ENCODE measurements around the gene PTBP2.

The PTBP2 gene, protein sequence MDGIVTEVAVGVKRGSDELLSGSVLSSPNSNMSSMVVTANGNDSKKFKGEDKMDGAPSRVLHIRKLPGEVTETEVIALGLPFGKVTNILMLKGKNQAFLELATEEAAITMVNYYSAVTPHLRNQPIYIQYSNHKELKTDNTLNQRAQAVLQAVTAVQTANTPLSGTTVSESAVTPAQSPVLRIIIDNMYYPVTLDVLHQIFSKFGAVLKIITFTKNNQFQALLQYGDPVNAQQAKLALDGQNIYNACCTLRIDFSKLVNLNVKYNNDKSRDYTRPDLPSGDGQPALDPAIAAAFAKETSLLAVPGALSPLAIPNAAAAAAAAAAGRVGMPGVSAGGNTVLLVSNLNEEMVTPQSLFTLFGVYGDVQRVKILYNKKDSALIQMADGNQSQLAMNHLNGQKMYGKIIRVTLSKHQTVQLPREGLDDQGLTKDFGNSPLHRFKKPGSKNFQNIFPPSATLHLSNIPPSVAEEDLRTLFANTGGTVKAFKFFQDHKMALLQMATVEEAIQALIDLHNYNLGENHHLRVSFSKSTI

DNA sequence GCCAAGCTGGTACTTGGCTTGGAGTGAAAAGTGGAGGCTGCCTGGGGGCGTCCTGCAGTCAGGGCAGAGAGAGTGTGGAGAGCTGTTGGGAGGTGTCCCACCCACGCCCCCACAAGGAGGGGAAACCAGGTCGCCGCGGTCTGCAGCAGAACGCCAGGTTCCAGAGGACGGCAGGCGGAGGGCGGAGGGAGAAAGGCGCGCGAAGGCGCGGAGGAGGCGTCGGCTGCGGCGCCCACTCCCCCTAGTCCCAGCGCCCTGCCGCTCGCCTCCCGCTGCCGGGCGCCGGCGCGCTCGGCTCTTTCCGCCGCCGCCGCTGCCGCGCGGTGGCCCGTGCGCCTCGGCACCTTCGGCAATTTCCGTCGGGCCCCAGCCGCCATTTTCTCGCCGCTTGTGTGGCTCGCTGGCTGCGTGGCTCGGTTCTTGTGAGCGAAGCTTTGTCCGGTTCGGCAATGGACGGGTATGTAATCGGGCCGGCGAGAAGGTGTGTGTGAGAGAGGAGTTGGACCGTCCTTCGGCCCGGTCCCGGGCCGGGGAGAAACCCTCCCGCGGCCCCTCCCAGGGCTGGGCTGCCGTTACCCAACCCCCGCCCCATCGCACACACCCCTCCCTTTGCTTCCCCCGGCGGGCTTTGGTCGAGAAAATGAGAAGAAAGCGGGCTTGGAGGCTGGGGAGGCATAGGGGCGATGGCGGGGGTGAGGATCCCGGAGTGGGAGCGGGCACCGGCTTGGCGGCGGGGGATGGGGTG lies at the start of gene PTBP2:
PTBP2 (plus strand) TSS at position 369 of the 745 bp plus-strand sequence; CDS start at position 450, 81 bp downstream.
- H3K4me1 Mint-ChIP-seq: peaks cover 32% of the 10 kb centered on the region
- DNase-seq (ENCODE audit: low spot score in 2 of 2) (peak; percentile 74 to 78), ATAC-seq (replicated peaks; ENCODE audit: extremely low read depth, poor library complexity, severe bottlenecking) (peak; percentile 89)
- no peaks in the 10 kb centered on the region for H3K27me3 Mint-ChIP-seq
- H3K27ac Mint-ChIP-seq (ENCODE audit: low read depth): peak within 1 kb of the TSS; percentile 90
- no peaks in the 10 kb centered on the region for H3K9me3 Mint-ChIP-seq
- peaks cover 12% of the 10 kb centered on the region for H3K36me3 Mint-ChIP-seq (ENCODE audit: insufficient read depth)
- H3K4me3 Mint-ChIP-seq: peak within 1 kb of the TSS; percentile 95

DNA sequence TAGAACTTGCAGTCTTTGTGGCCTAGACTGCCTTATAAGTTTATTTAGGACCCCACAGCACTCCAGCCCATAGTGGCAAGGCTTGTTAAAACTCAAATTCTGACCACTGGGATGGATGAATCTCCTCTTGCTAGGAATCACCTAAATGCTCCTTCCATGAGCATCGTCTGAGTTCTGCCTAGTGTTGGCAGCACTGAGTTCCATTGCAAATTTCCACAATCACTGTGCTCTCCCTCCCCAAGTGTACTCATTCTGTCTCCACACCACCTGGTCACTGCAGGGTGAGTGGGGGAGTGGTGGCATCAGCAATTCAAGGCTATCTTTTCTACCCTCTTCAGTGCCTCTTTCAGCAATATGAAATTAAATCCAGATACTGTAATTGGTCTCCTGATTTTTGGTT lies 46.7 kb upstream of the PTBP2 start:
- Mint-ChIP-seq H3K27ac (ENCODE audit: low read depth) (no peak overlapping the region), H3K27me3 (peaks cover 24% of the 10 kb centered on the region), H3K4me3 (no peak overlapping the region), H3K9me3 (peaks cover 19% of the 10 kb centered on the region), H3K36me3 (ENCODE audit: insufficient read depth) (no peaks in the 10 kb centered on the region), H3K4me1 (no peaks in the 10 kb centered on the region)
- DNase-seq (ENCODE audit: low spot score in 2 of 2) (no peak), ATAC-seq (replicated peaks; ENCODE audit: extremely low read depth, poor library complexity, severe bottlenecking) (no peak)

DNA sequence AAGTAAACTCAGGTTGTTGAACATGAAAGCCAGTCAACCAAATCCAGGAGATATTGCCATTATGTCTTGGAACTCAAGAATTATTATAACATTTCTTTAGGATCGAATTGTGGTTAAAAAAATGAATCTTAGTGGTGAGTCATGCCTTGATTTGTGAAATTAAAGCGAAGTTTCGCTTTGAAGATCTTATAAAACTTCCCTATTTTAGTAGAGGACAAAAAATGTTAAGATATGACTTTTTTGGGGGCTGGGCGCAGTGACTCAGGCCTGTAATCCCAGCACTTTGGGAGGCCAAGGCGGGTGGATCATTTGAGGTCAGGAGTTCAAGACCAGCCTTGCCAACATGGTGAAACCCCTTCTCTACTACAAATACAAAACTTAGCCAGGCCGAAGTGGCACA lies 39.5 kb upstream of the PTBP2 start:
- ATAC-seq (replicated peaks; ENCODE audit: extremely low read depth, poor library complexity, severe bottlenecking) (no peak), DNase-seq (ENCODE audit: low spot score in 2 of 2) (no peak)
- Mint-ChIP-seq H3K27me3 (peaks cover 24% of the 10 kb centered on the region), H3K4me1 (no peaks in the 10 kb centered on the region), H3K9me3 (no peaks in the 10 kb centered on the region), H3K36me3 (ENCODE audit: insufficient read depth) (no peaks in the 10 kb centered on the region), H3K4me3 (no peak overlapping the region), H3K27ac (ENCODE audit: low read depth) (no peak overlapping the region)

DNA sequence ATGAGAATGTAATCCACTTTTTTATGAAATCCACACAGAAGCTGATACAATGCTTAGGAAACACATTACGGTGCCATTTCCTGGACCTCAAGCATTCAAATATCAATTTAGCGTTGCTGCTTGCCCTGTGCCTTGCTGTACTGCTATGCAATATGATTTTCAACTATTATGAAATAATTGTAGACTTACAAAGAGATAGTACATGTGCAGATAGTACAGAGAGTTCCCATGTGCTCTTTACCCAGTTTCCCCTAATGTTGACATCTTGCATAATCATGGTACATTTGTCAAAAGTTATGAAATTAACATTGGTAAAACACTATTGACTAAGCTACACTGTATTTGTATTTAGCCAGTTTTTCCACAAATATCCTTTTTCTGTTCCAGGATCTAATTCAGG lies 37.7 kb upstream of the PTBP2 start:
- Mint-ChIP-seq H3K36me3 (ENCODE audit: insufficient read depth) (no peaks in the 10 kb centered on the region), H3K4me1 (no peaks in the 10 kb centered on the region), H3K27me3 (peaks cover 30% of the 10 kb centered on the region), H3K27ac (ENCODE audit: low read depth) (no peak overlapping the region), H3K4me3 (no peak overlapping the region), H3K9me3 (no peaks in the 10 kb centered on the region)
- DNase-seq (ENCODE audit: low spot score in 2 of 2): no peak
- no peak for ATAC-seq (replicated peaks; ENCODE audit: extremely low read depth, poor library complexity, severe bottlenecking)

DNA sequence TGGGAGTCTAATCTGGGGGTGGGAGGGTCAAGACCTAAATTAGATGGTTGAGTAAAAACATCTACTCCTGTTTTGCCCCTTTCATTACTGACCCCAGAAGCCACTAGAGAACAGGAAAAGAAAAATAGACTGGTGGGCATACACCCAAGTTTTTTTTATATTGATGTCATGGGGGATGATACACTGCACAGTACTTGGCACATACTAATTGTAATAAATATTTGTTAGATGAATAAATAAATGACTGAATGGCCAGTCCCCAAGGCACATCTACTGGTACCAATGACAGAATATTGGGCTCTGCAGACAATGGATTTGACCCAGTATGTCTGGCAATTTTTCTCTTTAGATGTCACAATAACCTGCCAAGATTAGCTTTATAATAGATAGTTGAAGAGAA lies 36.8 kb upstream of the PTBP2 start:
- ATAC-seq (replicated peaks; ENCODE audit: extremely low read depth, poor library complexity, severe bottlenecking) (no peak), DNase-seq (ENCODE audit: low spot score in 2 of 2) (no peak)
- H3K27me3 Mint-ChIP-seq: peaks cover 29% of the 10 kb centered on the region
- no peak overlapping the region for H3K27ac Mint-ChIP-seq (ENCODE audit: low read depth)
- no peaks in the 10 kb centered on the region for H3K36me3 Mint-ChIP-seq (ENCODE audit: insufficient read depth)
- no peaks in the 10 kb centered on the region for H3K9me3 Mint-ChIP-seq
- no peak overlapping the region for H3K4me3 Mint-ChIP-seq
- no peaks in the 10 kb centered on the region for H3K4me1 Mint-ChIP-seq

DNA sequence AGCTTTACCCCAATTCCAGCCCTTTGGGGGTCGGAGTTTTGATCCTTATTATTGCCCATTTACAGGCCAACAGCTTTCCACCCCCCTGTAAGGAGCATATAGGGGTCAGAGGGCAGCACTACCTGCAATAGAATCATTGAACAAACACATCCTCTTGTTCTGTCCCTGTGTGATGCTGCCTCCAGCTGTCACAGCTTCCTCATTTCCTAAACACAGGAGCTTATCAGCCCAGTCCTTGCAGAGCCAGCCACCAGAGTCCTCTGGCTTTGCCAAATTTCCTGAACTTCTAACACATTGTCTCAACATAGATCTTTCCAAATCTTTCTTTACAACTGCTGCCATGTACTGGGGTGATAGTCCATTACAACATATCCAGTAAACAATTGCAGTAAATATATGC lies 32.8 kb upstream of the PTBP2 start:
- ATAC-seq (replicated peaks; ENCODE audit: extremely low read depth, poor library complexity, severe bottlenecking) (no peak), DNase-seq (ENCODE audit: low spot score in 2 of 2) (no peak)
- Mint-ChIP-seq H3K4me3 (no peak overlapping the region), H3K9me3 (no peaks in the 10 kb centered on the region), H3K4me1 (no peaks in the 10 kb centered on the region), H3K36me3 (ENCODE audit: insufficient read depth) (no peaks in the 10 kb centered on the region), H3K27me3 (peaks cover 10% of the 10 kb centered on the region), H3K27ac (ENCODE audit: low read depth) (no peak overlapping the region)

DNA sequence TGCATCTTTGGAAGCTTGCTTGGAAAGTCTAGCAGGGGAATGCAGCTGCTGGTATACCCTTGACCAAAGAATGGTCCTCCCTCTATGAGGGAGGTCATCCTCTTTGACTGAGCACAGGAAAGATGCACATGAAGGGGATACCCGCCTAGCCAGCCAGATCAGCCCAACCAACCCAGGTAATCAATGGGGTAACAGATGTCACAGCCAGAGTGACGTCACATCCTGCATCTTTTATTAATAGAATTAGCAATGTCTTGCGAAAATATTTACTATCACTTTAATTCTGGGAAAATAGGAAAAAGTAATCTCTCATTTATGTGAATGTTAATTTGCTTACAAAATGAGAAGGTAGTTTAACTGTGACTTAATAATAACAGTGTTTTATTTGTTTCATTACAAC lies 25.6 kb upstream of the PTBP2 start:
- Mint-ChIP-seq H3K4me1 (no peaks in the 10 kb centered on the region), H3K27me3 (peaks cover 11% of the 10 kb centered on the region), H3K36me3 (ENCODE audit: insufficient read depth) (no peaks in the 10 kb centered on the region), H3K27ac (ENCODE audit: low read depth) (no peak overlapping the region), H3K4me3 (no peak overlapping the region), H3K9me3 (no peaks in the 10 kb centered on the region)
- no peak for DNase-seq (ENCODE audit: low spot score in 2 of 2)
- no peak for ATAC-seq (replicated peaks; ENCODE audit: extremely low read depth, poor library complexity, severe bottlenecking)

DNA sequence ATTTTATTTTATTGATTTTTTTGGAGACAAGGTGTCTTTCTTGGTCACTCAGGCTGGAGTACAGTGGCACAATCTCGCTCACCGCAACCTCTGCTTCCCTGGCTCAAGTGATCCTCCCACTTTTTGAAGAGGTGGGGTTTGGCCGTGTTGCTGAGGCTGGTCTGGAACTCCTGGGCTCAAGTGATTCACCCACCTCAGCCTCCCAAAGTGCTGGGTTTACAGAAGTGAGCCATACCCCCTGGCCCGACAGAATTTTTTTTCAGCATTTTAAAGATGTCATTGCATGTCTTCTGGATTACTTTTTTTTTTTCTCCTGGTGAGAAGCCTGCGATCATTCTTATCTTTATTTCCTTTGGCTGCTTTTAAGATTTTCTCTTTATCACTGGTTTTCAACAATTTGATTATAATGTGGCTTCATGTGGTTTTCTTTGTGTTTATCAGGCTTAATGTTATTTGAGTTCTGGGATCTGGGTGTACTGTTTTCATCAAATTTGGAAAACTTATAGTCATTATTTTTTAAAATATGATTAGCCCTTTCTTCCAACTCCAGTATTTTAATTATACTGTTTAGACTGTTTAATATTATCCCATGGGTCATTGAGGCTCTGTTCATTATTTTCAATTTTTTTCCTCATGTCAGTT lies 23.1 kb upstream of the PTBP2 start:
- no peak for ATAC-seq (replicated peaks; ENCODE audit: extremely low read depth, poor library complexity, severe bottlenecking)
- H3K9me3 Mint-ChIP-seq: no peaks in the 10 kb centered on the region

DNA sequence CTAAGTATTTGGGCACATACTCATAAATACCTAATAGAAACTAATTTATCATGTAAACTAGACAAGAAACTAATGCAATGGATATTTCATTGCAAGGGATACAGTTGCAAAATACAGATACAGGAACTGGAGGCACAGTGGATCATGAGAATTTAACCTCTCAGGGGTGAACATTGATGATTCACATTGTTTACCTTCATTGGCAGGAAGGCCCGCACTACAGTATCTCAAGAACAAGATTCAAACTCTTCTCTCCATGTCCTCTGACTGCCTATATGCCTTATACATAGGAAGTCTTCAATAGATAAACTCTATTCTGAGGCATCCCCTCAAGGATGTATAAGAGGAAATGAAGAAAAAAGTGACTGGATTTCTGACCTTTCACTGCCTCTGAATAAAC lies 18.4 kb upstream of the PTBP2 start:
- Mint-ChIP-seq H3K27me3 (peaks cover 50% of the 10 kb centered on the region), H3K27ac (ENCODE audit: low read depth) (no peak overlapping the region), H3K4me1 (no peaks in the 10 kb centered on the region), H3K9me3 (no peaks in the 10 kb centered on the region), H3K36me3 (ENCODE audit: insufficient read depth) (no peaks in the 10 kb centered on the region), H3K4me3 (no peak overlapping the region)
- no peak for DNase-seq (ENCODE audit: low spot score in 2 of 2)
- ATAC-seq (replicated peaks; ENCODE audit: extremely low read depth, poor library complexity, severe bottlenecking): no peak

More for the DNA sequence above, 23.1 kb upstream of the PTBP2 start:
- Mint-ChIP-seq H3K4me3 (no peak overlapping the region), H3K27me3 (peaks cover 34% of the 10 kb centered on the region), H3K36me3 (ENCODE audit: insufficient read depth) (no peaks in the 10 kb centered on the region), H3K27ac (ENCODE audit: low read depth) (no peak overlapping the region), H3K4me1 (no peaks in the 10 kb centered on the region)
- no peak for DNase-seq (ENCODE audit: low spot score in 2 of 2)

DNA sequence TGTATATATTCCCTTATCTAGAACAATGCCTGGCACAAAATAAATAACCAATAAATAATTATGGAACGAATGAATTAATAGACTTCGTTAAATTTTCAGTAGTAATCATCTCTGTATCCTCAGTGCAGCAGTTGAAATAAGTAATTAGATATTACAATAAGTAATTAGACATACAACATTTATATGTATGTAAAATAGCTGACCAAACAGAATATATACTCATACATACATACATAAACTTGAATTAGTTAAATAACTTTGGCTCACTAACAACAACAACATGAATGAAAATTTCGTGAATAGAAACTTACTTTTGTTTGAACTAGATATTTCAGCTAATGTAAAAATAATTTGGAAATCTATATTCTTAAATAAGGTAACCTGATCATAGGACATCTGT lies 14.6 kb upstream of the PTBP2 start:
- no peaks in the 10 kb centered on the region for H3K36me3 Mint-ChIP-seq (ENCODE audit: insufficient read depth)
- H3K4me1 Mint-ChIP-seq: no peaks in the 10 kb centered on the region
- ATAC-seq (replicated peaks; ENCODE audit: extremely low read depth, poor library complexity, severe bottlenecking) (no peak), DNase-seq (ENCODE audit: low spot score in 2 of 2) (no peak)
- H3K9me3 Mint-ChIP-seq: no peaks in the 10 kb centered on the region
- no peak overlapping the region for H3K4me3 Mint-ChIP-seq
- peaks cover 31% of the 10 kb centered on the region for H3K27me3 Mint-ChIP-seq
- no peak overlapping the region for H3K27ac Mint-ChIP-seq (ENCODE audit: low read depth)

DNA sequence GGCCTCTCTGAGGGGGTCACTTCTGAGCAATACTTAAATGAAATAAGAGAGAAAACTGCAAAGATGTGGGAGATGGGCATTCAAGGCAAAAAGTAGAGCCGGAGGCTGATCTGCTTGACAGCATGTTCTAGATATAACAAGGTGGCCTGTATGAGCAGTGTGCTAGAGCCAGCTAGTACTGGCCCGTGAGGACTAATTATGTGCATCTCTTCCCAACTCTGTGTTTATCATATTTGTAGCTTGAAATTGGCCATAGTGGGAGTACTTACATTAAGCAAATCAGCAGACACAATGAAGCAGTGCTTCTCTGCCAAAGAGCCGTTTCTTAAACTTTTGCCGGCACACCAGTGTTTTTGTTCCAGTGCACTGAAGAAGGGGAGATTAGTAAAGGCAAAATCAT lies 13.1 kb upstream of the PTBP2 start:
- Mint-ChIP-seq H3K27me3 (peaks cover 19% of the 10 kb centered on the region), H3K9me3 (no peaks in the 10 kb centered on the region), H3K4me1 (no peaks in the 10 kb centered on the region), H3K36me3 (ENCODE audit: insufficient read depth) (no peaks in the 10 kb centered on the region), H3K4me3 (no peak overlapping the region), H3K27ac (ENCODE audit: low read depth) (no peak overlapping the region)
- ATAC-seq (replicated peaks; ENCODE audit: extremely low read depth, poor library complexity, severe bottlenecking) (no peak), DNase-seq (ENCODE audit: low spot score in 2 of 2) (no peak)

DNA sequence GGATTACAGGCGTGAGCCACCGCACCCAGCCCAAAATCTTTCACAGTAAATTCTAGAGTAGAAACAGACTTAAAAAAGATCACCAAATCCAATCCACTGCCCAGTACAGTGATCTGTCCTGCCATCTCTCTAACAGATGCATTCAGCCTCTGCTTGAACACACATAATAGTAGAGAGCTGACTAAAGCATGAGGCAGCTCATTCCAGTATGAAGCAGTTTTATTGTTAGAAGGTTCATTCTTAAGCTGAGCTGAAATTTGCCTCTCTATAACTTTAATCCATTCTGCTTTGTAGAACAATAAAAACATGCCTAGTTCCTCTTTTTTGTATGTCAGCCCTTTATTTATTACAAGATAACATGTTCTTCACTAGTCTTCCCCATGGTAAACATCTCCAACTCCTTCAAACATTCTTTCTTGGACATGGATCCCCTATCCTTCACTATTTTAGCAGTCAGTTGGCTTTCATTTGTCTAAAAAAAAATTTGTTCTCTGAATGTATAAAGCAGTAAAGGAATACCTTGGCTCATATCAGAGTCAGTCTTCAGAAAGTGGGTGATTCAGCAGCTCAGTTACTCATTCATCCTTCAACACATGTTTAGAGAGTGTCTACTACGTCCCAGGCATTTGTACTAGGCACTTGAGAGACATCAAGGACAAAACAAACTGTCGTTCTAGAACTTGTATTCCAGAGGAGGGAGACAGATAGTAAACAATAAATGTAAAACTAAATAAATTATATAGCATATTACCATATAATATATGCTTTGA lies 10.7 kb upstream of the PTBP2 start:
- H3K4me1 Mint-ChIP-seq: no peaks in the 10 kb centered on the region

More for the DNA sequence above, 10.7 kb upstream of the PTBP2 start:
- no peak overlapping the region for H3K4me3 Mint-ChIP-seq
- H3K36me3 Mint-ChIP-seq (ENCODE audit: insufficient read depth): no peaks in the 10 kb centered on the region
- DNase-seq (ENCODE audit: low spot score in 2 of 2): no peak
- no peak for ATAC-seq (replicated peaks; ENCODE audit: extremely low read depth, poor library complexity, severe bottlenecking)
- H3K9me3 Mint-ChIP-seq: no peaks in the 10 kb centered on the region
- no peak overlapping the region for H3K27ac Mint-ChIP-seq (ENCODE audit: low read depth)
- H3K27me3 Mint-ChIP-seq: peaks cover 27% of the 10 kb centered on the region

Data from central memory CD8-positive, alpha-beta T cell (primary cell).